ENCODE data around the gene UNC119B.

Gene UNC119B

DNA sequence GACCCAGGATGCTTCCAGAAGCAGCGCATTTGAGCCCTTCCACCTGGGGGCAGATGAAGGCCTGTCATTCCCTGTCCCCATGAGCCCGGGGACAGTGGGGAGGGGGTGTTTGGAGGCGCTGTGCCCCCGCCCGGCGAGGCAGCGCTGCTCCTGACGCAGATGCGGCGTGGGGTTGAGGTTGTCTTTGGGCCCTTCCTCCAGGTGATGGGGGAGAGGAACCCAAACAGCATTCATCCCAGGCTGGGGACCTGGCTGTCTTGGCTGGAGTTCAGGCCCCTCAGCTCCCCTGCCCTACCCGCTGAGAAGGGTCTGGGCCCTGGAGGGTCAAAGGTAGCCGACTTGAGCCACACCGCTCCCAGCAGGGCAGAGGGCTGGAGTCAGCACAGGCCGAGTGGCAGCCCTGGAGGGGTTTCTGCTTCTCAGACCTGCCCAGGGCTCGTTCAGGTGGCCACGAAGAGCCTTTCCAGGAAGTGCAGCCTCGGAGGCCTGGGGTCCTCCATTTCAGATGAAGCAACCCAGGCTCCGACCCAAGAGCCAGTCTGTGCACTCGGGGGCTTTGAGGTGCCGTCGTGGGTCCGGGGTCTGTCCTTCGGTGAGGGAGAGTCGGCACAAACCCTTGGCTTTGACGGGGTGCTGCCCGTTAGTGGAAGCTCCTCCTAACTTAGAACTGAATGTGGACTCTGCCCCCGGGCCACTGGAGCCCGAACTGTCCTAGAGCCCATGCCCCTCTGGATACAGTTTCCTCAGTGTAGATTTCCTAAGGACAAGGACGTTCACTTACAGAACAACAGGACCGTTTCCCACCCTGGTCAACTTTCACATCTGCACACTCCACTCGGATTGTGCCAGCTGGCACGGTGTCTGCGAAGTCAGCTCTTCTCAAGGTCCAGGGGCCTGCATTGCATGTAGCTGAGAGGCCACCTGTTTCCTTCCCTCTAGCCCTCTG lies 31.5 kb downstream of the UNC119B start:
- no peak for DNase-seq

DNA sequence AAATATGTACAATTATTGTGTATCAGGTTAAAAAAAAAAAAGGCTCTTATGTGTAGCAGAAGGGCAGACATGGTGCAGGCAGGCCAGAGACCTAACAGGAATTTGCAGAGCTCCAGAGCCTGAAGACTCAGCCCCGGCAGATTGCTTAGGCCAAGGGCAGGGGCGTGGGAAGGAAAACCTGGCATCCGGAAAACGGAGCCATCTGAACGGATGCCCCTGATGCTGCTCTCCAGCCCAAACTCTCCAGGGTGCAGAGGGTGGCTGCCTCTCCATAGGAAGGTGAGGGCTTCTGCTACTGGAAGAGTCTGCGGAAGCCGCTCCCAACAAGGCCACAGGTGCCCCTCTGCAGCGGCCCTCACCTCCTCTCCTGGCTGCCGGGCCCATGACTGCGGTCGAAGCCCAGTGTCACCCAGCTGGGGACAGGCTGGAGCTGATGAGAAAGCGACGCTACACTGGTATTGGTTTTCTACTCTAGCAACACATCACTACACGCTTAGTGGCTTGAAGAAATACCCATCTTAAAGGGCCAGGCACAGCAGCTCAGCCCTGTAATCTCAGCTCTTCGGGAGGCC lies 34.8 kb downstream of the UNC119B start:
- no peak for DNase-seq

DNA sequence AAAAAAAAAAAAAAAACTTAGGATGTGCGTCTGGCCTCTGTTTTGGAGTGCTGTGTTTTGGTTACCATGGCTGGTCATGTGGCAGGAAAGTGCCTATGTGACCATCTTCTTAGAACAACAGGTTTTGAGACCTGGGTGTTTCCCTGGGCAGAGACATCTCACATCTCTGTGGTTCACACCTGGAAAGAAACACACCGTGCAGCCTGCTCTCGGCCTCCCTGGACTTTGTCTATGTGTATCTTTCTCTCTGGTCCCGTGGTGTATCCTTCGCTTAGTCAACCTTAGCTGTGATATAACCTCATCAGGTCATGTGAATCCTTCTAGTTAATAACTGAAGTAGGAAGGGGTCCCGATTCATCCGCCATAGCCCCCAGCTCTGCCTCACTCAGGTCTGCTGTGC lies 38.0 kb downstream of the UNC119B start:
- no peak for DNase-seq

- no peak for DNase-seq
These were observed 39.0 kb downstream of the UNC119B start for GRCh38 chr12:120749256-120749655.

DNA sequence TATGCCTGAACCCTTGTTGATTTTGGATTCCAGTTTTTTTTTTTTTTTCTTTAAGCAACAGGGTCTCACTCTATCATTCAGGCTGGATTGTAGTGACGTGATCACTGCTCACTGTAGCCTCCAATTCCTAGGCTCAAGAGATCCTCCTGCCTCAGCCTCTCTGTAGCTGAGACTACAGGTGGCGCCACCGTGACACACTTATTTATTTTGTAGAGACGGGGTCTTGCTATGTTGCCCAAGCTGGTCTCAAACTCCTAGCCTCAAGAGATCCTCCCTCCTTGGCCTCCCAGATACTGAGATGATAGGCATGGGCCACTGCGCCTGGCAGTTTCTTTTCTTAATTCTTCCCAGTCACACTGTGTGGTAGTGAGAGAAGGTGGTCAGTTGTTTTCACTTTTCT lies 40.5 kb downstream of the UNC119B start:
- no peak for DNase-seq

GRCh38 chr12:120751389-120751788 lies 41.1 kb downstream of the UNC119B start:
- no peak for DNase-seq

GRCh38 chr12:120754792-120755191 lies 44.5 kb downstream of the UNC119B start:
- no peak for DNase-seq

DNA sequence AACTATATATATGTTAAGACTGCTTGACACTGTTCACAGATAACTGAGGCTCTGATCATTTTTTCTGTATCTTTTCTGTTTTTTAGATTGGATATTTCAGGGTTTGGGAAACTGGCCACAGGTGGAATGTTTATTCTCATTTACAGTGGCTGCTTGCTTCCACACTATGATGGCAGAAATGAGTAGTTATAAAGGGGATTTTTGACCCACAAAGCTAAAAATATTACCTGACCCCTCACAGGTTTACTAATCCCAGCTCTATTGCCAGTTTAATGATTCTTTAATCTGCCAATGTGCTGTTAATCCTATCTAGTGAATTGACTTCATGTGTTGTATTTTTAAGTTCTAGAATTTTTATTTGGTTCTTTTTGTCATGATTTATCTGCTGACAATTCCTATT lies 45.0 kb downstream of the UNC119B start:
- DNase-seq: no peak

DNA sequence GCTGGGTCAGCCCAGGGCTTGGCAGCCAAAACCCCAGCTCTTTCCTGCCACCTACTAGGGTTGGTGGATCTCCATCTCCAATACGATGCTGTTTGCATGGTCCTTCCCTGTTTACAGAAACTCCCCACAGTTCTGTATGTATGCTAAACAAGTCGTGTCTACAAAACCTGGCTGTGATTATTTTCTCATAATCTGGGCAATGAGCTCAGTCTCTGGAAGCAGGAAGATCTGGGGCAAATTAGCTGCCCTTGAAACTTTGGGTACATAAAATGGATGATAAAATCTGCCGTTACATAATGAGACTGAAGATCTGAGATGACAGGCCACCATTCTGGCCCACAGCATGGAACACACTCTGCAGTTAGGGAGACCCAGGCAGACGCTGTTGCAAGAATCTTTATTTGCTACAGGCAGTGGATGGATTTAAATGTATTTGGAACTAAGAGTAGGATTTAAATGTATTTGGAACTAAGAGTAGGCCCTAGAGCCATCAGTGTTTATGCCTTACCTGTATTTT lies 47.0 kb downstream of the UNC119B start:
- DNase-seq: no peak

DNA sequence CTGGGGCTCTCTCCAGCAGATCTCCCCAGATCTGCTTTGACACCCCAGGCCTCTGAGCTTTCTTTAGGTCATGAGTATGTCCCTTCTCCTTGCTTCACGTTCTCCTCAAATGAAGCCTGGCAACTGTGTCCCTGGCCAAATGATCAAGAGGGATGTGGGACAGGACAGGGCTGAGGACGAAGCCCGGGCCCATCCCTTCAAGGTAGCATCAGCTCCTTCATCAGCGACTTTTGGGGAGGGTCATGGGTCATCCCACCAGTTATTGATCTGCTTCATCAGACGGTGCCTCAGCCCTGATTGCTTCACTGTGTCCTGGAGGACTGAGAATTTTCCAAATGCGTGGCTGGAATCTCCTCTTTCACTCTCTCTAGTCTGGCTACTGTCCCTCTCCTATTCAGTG lies 47.7 kb downstream of the UNC119B start:
- no peak for DNase-seq

DNA sequence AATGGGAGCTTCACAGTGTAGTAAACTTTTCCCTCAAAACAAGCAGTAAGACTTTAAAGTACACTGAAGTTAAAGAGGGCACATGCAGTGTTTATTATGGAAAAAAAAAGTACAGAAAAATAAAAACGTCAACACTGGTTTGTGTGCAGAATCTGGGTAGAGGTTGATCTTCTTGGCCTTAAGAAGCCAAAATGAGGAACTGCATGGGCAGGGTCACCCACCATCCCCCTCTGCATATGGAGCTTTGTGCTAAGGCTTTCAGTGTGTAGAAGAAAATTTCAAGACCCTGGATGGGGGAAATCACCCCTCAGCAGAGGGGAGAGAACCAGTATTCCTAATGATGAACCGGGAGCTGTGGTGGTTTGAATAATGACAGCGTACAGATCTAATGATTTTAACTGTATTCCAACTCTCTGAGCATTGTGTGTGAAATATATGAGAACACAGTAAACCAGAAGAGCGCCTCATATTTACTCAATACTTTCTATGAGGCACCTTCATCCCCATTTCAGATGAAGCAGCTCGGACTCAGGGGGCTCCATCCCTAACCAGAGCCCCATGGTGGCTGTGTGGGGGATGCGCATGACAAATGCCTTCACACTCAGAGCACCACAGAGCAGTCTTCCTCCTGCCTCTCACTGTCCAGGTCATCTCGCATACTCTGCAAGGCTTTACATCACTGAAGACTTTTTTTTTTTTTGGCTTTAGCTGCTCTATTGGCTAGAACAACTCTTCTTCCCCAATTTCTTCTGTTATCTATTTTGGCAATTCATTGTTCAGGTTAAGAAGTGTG lies 48.7 kb downstream of the UNC119B start:
- no peak for DNase-seq

DNA sequence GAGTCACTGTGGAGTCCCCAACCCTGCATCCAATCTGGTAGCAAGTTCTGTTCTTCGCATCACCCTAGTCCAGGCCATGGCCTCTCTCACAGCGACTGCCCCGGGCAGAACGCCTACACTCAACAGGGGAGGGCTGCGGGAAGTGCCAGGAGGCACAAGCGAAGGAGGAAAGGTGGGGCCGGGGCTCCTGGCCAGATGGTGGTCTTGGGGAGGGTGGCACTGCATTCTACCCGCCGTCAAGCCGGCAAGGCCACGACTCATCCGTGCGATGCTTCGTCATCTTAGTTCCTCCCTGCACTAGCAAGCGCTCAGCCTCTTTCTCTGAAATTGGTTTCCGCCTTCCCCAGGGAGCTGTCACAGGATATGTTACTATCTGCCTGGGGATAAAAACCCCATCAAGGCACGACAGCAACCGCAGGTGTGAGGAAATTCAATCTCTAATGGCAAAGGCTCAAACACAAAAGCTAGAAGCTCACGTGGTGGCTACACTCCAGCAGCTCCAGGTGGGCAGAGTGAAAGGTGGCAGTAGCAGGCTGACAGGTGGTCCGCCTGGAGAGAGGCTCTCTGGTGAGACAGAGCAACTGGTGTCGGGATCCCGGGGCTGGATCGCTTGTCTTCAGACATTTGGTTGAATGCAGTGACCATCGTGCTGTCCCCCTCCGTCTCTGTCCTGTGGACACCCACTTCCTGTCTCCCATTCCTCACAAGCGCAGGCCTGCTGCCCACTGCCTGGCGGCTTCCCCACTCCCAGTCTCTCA lies 49.5 kb downstream of the UNC119B start:
- no peak for DNase-seq

- DNase-seq: peak in 2 of 5 experiments; percentile 19 to 92
These were observed 50.3 kb downstream of the UNC119B start for GRCh38 chr12:120760349-120761254.

- no peak for DNase-seq
These were observed 51.3 kb downstream of the UNC119B start for GRCh38 chr12:120761519-120761934.

DNA sequence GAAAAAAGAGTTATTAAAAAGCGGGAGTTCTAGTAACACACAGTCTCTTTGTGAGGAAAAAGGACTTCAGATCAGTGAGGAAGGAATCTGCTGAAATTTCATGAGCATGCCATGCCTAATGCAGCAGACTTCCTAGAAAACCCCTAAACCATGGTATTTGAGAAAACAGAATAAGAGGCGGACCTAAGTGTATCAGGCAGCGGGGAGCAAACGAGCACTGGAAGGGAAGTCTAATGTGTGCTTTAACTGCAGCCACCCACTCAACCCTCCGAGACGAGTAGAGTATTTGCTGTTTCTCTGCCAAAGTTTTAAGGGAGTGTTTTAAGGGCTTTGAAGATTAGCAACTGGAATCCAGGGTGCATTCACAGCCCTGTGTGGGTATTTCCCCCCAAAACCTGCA lies 51.8 kb downstream of the UNC119B start:
- DNase-seq: no peak

- no peak for DNase-seq
These were observed 53.0 kb downstream of the UNC119B start for GRCh38 chr12:120763250-120763649.

DNA sequence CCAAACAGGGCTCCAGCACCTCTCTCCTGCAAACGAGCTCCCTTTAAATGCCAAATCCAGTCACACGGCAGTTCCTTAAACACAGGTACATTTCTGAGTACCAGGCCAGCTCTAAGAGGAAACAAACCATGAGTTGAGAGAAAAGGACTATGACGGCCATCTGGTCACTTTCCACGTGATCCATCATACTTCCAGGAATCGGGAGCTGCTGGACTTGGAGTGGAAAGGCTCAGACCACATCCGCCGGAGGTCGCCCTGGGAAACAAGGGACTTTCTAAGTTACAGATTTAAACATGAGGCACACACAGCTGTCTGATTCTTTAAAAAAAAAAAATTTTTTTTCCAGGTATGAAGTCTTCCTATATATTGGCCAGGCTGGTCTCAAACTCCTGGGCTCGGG lies 54.6 kb downstream of the UNC119B start:
- DNase-seq: no peak

DNA sequence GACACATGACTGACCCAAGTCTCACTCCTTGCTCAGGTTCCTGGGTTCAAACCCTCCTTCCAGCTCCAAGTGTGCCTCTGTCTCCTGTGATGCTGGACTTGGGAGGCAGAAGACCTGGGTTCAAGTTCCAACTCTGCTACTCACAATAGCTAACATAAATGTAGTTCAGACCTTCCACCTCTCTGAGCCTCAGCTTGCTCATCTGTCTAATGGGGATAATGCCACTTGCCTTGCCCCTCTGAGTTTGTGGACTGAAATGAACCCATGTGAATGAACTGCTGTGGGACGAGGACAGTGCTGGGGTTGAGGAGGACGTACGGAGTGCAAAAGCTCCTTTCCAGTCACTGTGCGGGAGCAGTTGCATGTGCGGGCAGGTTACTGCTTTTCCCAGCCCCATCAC lies 56.3 kb downstream of the UNC119B start:
- no peak for DNase-seq

GRCh38 chr12:120767071-120768024 lies 57.1 kb downstream of the UNC119B start:
- no peak for DNase-seq

DNA sequence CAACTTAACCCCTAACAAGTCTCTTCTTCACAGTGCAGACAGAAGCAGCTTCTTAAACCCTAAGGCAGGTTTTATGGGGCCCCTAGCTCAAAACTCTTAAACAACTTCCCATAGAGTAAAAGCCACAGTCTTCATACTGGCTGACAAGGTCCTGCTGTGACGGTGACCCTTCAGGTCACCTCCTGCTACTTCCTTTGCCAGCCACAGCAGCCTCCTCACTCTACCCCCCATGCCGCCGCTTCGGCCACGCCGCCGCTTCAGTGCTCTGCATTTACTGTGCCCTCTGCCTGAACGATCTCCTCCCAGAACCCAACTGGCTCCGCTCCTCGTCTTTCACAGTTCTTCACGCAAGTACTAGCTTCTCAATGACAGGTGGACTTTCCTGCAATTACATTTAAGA lies 60.8 kb downstream of the UNC119B start:
- no peak for DNase-seq

Data from T-helper 2 cell (primary cell).